Measurements from ENCODE around the gene RAPGEF2.
A peak's percentile ranks its signal among the peaks of the same experiment; 100 is the strongest.

RAPGEF2 gene

DNA sequence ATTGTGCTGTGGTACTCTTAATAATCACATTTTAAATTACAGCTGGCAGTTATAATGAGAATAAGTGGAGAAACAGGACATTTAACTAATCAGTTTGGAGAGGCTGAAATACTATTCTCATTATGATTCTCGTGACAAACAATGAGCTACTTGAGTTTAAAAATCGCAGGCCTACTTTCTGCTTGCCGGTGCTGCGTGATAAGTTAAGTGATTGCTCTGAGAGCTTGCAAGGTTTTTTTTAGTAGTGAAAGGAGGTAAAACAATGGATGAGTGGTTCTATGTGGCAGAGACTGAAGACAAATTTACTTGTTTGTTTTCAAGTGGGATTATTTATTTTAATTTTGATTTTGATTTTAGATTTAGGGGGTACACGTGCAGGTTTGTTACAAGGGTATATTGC is 114.0 kb downstream of the RAPGEF2 start (continued):
- TF ChIP-seq, protein P1, sequence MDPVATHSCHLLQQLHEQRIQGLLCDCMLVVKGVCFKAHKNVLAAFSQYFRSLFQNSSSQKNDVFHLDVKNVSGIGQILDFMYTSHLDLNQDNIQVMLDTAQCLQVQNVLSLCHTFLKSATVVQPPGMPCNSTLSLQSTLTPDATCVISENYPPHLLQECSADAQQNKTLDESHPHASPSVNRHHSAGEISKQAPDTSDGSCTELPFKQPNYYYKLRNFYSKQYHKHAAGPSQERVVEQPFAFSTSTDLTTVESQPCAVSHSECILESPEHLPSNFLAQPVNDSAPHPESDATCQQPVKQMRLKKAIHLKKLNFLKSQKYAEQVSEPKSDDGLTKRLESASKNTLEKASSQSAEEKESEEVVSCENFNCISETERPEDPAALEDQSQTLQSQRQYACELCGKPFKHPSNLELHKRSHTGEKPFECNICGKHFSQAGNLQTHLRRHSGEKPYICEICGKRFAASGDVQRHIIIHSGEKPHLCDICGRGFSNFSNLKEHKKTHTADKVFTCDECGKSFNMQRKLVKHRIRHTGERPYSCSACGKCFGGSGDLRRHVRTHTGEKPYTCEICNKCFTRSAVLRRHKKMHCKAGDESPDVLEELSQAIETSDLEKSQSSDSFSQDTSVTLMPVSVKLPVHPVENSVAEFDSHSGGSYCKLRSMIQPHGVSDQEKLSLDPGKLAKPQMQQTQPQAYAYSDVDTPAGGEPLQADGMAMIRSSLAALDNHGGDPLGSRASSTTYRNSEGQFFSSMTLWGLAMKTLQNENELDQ (tag by site-specific recombination; IDR thresholded peaks at IDR 0.05; ENCODE audit: low read depth) = no peak

DNA sequence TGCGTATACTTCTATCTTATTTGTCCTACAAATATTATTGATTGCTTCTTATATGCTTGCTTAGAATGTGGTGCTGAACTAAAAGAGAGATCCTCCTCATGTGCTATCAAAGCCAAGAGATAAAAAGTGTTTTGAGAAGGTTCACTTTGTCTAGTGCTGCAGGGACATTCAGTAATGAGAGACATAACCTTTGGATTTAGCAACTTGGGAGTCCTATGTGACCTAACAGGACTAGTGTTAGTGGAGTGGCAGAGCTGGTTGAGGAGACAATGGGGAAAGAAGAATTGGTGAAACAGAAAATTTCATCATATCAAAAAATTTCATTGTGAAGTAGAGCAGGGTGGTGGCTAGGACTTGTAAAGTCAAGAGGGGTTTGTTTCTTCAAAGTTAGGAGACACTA is 117.0 kb downstream of the RAPGEF2 start:
- H3K27ac ChIP-seq (ENCODE audit: extremely low read depth, low read depth, low read length) = no peak overlapping the region
- H3K36me3 ChIP-seq (ENCODE audit: control insufficient read depth in 2 of 2, insufficient read depth in 1 of 2, low read length in 2 of 2) = no peaks in the 10 kb centered on the region
- ChIA-PET CTCF (no interaction called here), POLR2A (no interaction called here)
- TF ChIP-seq ZNF24 (tag by site-specific recombination; IDR thresholded peaks at IDR 0.05) (no peak), ZNF133 (tag by site-specific recombination; IDR thresholded peaks at IDR 0.05) (no peak), ZNF138 (tag by site-specific recombination; IDR thresholded peaks at IDR 0.05; ENCODE audit: borderline replicate concordance) (no peak), ZNF600 (tag by site-specific recombination; IDR thresholded peaks at IDR 0.05) (no peak), ZBTB48 (tag by site-specific recombination; IDR thresholded peaks at IDR 0.05) (no peak), ZNF571 (tag by site-specific recombination; IDR thresholded peaks at IDR 0.05) (no peak), ZNF211 (tag by site-specific recombination; IDR thresholded peaks at IDR 0.05; ENCODE audit: low read depth) (no peak)
- no peaks in the 10 kb centered on the region for H3K9me3 ChIP-seq (ENCODE audit: control insufficient read depth, insufficient read depth, low read depth, low read length)
- no peaks in the 10 kb centered on the region for H3K4me1 ChIP-seq (ENCODE audit: control insufficient read depth, insufficient read depth, low read length)
- H3K4me3 ChIP-seq (ENCODE audit: low read depth, low read length) = no peak overlapping the region

DNA sequence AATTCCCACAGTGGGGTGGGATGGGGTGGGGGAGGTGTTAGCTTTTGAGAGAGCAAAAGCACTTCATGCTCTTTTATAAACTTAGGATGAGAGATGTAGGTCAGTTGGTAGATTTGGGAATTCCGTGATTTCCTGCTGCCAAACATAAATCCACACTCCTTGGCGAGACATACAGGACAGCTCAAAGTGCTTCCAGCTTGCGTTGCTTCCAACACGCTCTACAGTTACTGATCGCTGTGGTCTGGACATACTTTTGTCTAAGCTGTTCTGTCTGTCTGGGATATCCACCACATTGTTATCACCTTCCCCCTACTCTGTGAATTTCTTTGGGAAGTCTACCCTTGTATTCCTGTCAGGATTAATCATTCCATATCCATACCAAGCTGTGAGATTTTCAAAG is 117.5 kb downstream of the RAPGEF2 start:
- POLR2A ChIA-PET = no interaction called here
- H3K27ac ChIP-seq (ENCODE audit: extremely low read depth, low read depth, low read length) = no peak overlapping the region
- CTCF ChIA-PET = no interaction called here

DNA sequence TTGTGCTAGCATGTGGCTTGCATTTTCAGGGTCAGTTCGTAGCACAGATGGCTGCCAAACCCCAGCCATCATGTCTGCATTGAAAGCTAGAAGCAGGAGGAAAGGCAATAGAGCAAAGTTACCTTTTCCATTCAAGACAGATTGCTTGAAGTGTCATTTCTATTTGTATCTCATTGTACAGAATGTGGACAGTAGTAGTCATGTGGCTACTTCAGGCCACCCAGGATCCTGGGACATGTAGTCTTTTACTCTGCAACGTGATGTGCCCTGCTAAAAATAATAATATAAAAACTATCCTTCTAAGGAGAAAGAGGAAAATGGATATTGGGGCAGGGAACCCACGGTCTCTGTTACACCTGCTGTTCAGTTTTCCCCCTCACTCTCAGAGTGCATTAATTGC is 118.4 kb downstream of the RAPGEF2 start:
- H3K4me1 ChIP-seq (ENCODE audit: control insufficient read depth, insufficient read depth, low read length) = no peaks in the 10 kb centered on the region
- ChIA-PET POLR2A (no interaction called here), CTCF (no interaction called here)
- H3K36me3 ChIP-seq (ENCODE audit: control insufficient read depth in 2 of 2, insufficient read depth in 1 of 2, low read length in 2 of 2) = no peaks in the 10 kb centered on the region
- no peaks in the 10 kb centered on the region for H3K9me3 ChIP-seq (ENCODE audit: control insufficient read depth, insufficient read depth, low read depth, low read length)
- no peak overlapping the region for H3K4me3 ChIP-seq (ENCODE audit: low read depth, low read length)
- no peak overlapping the region for H3K27ac ChIP-seq (ENCODE audit: extremely low read depth, low read depth, low read length)
- TF ChIP-seq, protein P2, sequence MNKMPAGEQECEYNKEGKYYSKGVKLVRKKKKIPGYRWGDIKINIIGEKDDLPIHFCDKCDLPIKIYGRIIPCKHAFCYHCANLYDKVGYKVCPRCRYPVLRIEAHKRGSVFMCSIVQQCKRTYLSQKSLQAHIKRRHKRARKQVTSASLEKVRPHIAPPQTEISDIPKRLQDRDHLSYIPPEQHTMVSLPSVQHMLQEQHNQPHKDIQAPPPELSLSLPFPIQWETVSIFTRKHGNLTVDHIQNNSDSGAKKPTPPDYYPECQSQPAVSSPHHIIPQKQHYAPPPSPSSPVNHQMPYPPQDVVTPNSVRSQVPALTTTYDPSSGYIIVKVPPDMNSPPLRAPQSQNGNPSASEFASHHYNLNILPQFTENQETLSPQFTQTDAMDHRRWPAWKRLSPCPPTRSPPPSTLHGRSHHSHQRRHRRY (tag by site-specific recombination; IDR thresholded peaks at IDR 0.05) = no peak
- TF ChIP-seq ZNF514 (tag by site-specific recombination; IDR thresholded peaks at IDR 0.05) = no peak
- TF ChIP-seq, protein P3, sequence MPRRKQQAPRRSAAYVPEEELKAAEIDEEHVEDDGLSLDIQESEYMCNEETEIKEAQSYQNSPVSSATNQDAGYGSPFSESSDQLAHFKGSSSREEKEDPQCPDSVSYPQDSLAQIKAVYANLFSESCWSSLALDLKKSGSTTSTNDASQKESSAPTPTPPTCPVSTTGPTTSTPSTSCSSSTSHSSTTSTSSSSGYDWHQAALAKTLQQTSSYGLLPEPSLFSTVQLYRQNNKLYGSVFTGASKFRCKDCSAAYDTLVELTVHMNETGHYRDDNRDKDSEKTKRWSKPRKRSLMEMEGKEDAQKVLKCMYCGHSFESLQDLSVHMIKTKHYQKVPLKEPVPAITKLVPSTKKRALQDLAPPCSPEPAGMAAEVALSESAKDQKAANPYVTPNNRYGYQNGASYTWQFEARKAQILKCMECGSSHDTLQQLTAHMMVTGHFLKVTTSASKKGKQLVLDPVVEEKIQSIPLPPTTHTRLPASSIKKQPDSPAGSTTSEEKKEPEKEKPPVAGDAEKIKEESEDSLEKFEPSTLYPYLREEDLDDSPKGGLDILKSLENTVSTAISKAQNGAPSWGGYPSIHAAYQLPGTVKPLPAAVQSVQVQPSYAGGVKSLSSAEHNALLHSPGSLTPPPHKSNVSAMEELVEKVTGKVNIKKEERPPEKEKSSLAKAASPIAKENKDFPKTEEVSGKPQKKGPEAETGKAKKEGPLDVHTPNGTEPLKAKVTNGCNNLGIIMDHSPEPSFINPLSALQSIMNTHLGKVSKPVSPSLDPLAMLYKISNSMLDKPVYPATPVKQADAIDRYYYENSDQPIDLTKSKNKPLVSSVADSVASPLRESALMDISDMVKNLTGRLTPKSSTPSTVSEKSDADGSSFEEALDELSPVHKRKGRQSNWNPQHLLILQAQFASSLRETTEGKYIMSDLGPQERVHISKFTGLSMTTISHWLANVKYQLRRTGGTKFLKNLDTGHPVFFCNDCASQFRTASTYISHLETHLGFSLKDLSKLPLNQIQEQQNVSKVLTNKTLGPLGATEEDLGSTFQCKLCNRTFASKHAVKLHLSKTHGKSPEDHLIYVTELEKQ (tag by site-specific recombination; IDR thresholded peaks at IDR 0.05; ENCODE audit: borderline replicate concordance) = no peak
- TF ChIP-seq, protein P4, sequence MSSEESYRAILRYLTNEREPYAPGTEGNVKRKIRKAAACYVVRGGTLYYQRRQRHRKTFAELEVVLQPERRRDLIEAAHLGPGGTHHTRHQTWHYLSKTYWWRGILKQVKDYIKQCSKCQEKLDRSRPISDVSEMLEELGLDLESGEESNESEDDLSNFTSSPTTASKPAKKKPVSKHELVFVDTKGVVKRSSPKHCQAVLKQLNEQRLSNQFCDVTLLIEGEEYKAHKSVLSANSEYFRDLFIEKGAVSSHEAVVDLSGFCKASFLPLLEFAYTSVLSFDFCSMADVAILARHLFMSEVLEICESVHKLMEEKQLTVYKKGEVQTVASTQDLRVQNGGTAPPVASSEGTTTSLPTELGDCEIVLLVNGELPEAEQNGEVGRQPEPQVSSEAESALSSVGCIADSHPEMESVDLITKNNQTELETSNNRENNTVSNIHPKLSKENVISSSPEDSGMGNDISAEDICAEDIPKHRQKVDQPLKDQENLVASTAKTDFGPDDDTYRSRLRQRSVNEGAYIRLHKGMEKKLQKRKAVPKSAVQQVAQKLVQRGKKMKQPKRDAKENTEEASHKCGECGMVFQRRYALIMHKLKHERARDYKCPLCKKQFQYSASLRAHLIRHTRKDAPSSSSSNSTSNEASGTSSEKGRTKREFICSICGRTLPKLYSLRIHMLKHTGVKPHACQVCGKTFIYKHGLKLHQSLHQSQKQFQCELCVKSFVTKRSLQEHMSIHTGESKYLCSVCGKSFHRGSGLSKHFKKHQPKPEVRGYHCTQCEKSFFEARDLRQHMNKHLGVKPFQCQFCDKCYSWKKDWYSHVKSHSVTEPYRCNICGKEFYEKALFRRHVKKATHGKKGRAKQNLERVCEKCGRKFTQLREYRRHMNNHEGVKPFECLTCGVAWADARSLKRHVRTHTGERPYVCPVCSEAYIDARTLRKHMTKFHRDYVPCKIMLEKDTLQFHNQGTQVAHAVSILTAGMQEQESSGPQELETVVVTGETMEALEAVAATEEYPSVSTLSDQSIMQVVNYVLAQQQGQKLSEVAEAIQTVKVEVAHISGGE (tag by site-specific recombination; conservative IDR thresholded peaks at IDR 0.05; ENCODE audit: low read depth) = no peak
- TF ChIP-seq, protein P5, sequence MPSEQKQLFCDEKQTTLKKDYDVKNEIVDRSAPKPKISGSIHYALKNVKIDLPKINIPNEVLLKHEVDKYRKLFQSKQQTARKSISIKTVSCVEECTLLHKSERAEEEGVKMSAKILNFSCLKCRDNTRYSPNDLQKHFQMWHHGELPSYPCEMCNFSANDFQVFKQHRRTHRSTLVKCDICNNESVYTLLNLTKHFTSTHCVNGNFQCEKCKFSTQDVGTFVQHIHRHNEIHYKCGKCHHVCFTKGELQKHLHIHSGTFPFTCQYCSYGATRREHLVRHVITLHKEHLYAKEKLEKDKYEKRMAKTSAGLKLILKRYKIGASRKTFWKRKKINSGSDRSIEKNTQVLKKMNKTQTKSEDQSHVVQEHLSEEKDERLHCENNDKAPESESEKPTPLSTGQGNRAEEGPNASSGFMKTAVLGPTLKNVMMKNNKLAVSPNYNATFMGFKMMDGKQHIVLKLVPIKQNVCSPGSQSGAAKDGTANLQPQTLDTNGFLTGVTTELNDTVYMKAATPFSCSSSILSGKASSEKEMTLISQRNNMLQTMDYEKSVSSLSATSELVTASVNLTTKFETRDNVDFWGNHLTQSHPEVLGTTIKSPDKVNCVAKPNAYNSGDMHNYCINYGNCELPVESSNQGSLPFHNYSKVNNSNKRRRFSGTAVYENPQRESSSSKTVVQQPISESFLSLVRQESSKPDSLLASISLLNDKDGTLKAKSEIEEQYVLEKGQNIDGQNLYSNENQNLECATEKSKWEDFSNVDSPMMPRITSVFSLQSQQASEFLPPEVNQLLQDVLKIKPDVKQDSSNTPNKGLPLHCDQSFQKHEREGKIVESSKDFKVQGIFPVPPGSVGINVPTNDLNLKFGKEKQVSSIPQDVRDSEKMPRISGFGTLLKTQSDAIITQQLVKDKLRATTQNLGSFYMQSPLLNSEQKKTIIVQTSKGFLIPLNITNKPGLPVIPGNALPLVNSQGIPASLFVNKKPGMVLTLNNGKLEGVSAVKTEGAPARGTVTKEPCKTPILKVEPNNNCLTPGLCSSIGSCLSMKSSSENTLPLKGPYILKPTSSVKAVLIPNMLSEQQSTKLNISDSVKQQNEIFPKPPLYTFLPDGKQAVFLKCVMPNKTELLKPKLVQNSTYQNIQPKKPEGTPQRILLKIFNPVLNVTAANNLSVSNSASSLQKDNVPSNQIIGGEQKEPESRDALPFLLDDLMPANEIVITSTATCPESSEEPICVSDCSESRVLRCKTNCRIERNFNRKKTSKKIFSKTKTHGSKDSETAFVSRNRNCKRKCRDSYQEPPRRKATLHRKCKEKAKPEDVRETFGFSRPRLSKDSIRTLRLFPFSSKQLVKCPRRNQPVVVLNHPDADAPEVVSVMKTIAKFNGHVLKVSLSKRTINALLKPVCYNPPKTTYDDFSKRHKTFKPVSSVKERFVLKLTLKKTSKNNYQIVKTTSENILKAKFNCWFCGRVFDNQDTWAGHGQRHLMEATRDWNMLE (tag by site-specific recombination; conservative IDR thresholded peaks at IDR 0.05; ENCODE audit: low read depth) = no peak

More for the DNA sequence above, 117.5 kb downstream of the RAPGEF2 start:
- Histone ChIP-seq H3K9me3 (ENCODE audit: control insufficient read depth, insufficient read depth, low read depth, low read length) (no peaks in the 10 kb centered on the region), H3K4me1 (ENCODE audit: control insufficient read depth, insufficient read depth, low read length) (no peaks in the 10 kb centered on the region), H3K36me3 (ENCODE audit: control insufficient read depth in 2 of 2, insufficient read depth in 1 of 2, low read length in 2 of 2) (no peaks in the 10 kb centered on the region), H3K4me3 (ENCODE audit: low read depth, low read length) (no peak overlapping the region)
- TF ChIP-seq KLF9 (tag by site-specific recombination; IDR thresholded peaks at IDR 0.05; ENCODE audit: low read depth) = no peak
- 0 out of 2 replicates have a peak, but pooled peaks have one; percentile 24 for TF ChIP-seq ZNF600 (tag by site-specific recombination; IDR thresholded peaks at IDR 0.05)

Measured in HEK293 (cell line).